ENCODE measurements around the gene UBLCP1.
"Not testable (repeated sequence)": the region's sequence is repeated elsewhere in the genome, so short reads cannot be mapped to it uniquely, and the experiment has no call there.

The UBLCP1 gene, protein sequence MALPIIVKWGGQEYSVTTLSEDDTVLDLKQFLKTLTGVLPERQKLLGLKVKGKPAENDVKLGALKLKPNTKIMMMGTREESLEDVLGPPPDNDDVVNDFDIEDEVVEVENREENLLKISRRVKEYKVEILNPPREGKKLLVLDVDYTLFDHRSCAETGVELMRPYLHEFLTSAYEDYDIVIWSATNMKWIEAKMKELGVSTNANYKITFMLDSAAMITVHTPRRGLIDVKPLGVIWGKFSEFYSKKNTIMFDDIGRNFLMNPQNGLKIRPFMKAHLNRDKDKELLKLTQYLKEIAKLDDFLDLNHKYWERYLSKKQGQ

DNA sequence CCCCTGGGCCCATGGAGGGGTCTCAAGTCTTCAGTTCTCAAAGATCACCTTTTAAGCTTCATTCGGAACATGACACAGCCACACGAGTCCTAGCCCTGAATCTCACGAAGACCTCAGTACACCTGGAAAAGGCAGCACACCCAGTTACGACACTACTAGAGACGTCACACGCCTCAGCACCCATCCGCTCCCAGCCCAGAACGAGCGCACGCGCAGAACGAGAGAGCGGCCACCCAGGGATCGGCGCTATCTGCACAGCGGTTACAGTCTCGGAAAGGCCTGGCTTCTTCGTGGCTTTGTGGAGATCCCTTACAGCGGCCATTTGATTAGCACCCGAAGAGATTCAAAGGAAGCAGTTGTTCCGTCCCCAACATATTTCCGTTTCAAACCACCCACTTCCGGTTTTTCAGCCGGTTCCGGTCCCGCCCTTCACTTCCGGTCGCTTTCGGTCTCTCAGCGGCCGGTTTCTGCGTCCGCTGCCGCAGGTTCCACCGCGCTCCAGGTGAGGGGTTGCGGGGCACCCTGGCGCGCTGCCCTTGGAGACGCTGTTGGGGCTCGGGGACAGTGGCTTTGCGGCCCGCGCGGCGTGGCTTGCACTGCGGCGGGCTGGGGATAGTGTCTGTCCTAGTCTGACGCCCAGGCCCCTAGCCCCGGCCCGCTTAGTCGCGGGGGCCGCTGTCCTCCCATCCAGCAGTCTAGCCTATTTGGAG, at the start of gene UBLCP1:
UBLCP1 (plus strand) TSS at position 432 of the 710 bp plus-strand sequence. CDS start 5,626 bp downstream, outside the sequence.
- peak; percentile 64 for DNase-seq

DNA sequence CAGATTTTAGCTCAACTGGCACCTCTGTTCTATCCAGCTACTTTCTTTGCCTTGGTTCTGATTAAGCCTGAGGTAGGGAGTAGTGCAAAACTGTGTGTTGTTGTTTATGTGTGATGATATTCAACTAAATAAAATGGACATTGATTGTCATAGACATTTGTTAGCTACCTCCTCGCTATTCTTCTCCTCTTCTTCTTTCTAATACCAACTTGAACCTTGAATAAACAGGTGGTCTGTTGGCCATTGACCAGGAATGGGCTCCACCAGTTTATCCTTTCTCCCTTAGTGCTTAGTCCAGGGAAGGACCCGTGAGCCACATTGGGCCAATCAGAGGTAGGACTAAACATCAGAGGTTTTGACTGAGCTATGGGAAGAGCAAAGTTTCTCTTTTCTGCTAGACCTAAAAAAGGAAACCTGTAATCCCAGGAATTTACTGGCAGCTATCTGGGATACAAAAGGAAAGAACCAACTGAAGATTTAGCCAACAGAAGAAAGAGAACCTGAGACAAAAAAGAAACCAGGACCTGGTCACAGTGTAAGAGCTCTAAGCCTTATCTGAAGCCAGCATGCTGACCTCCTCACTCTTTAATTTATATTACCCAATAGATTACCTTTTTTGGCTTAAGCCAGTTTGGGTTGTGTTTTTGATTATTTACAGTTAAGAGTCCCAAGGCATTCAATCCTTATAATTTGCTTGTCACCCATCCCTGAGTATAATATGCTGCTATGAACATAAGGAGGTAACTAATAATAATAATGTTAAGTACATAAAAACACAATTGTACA, 48.4 kb upstream of the UBLCP1 start:
- DNase-seq, result no peak

DNA sequence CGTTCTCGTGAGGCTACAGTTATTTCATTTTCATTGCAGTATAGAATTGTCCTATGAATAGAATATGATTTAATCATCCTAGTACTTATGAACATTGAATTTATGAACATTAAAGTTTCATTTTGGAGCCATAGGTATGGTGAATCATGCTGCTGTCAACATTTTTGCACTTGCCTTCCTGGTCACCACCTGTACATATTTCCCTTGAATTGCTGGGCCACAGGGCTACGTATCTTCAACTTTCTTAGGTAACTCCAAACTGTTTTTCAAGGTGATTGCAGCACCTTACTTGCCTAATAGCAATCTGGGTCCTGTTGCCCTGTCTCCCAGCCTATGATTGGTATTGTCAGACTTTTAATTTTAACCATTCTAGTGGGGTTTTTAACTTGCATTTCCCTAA, 47.2 kb upstream of the UBLCP1 start:
- DNase-seq, result no peak

GRCh38 chr5:159216454-159216853, 46.6 kb upstream of the UBLCP1 start:
- no peak for DNase-seq

GRCh38 chr5:159217236-159217635, 45.9 kb upstream of the UBLCP1 start:
- DNase-seq, result no peak

GRCh38 chr5:159218595-159219023, 44.5 kb upstream of the UBLCP1 start:
- DNase-seq, result no peak

DNA sequence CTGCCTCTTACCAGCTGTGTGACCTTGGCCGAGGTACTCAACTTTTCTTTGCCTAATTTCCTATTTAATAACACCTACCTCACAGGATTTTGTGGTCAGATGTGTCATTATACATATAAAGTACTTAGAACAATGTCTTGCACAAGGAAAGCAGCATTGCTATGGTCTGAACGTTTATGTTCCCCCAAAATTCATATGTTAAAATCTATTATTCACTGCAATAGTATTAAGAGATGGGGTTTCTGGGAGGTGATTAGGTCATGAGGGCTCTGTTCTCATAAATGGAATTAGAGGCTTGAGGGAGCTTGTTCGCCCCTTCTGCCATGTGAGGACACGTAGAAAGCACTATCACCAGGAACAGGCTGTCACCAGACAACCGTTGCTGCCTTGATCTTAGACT, 42.9 kb upstream of the UBLCP1 start:
- no peak for DNase-seq

- no peak for DNase-seq
Observed at GRCh38 chr5:159223469-159223868, 39.6 kb upstream of the UBLCP1 start.

GRCh38 chr5:159224471-159224870, 38.6 kb upstream of the UBLCP1 start:
- no peak for DNase-seq

GRCh38 chr5:159226451-159226850, 36.6 kb upstream of the UBLCP1 start:
- DNase-seq, result no peak

GRCh38 chr5:159227452-159227851, 35.6 kb upstream of the UBLCP1 start:
- no peak for DNase-seq

DNA sequence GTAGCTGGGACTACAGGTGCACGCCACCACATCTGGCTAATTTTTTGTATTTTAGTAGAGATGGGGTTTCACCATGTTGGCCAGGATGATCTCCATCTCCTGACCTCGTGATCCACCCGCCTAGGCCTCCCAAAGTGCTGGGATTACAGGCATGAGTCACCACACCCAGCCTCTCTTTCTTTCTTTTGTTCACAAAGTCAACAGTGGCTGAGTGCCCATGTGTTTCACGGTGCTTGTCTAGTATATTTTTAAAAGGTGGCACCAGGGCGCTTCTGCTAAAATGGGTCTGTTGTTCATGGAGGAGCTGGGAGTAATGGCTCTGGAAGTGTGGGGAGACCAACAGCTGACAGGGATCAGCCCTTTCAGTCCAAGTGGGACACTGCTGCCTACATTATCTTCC, 35.0 kb upstream of the UBLCP1 start:
- not testable (repeated sequence) for DNase-seq

DNA sequence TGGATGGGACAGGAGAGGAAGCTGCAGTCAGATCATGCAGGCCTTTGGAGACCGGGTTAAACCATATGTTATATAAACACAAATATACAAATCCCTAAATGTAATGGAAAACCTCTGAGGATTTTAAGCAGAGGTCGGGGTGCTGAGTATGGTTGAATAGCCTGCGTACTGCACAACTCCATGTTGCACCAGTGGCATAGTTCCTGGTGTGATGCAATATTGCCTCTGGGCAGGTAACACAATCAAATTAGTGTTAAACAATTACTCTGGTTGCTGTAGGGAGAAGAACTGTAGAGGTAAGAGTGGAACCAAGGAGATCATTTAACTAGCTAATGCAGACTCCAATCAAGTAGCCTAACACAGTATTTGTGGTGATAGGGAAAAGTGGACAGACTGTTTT, 32.4 kb upstream of the UBLCP1 start:
- DNase-seq, result no peak

GRCh38 chr5:159231167-159231566, 31.9 kb upstream of the UBLCP1 start:
- DNase-seq, result no peak

DNA sequence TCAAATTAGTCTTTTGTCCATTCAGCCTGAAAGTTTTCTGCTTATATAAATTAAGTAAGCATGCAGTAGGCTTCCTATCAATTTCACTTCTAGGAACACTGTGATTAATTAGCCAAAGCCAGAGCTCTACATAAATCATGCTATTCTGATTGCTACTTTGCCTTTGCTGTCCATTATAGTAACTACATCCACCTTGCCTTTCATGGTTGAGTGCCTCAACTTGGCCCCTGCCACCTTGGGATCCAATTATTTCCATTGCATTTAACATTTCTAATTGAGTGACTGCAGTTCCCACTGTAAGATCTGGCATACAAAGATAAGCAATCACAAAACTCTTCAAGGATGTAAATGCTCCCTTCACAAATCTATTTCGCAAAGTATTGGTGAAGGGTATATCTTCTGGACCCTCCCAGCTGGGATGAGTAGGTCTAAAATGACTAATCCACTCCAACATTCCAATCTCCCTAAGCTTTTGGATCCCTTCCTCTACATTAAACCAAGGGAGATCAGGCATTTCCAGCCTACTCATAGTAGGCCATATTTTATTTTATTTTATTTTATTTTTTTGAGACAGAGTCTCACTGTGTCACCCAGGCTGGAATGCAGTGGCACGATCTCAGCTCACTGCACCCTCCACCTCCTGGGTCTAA, 27.1 kb upstream of the UBLCP1 start:
- DNase-seq, result not testable (repeated sequence)

- DNase-seq, result no peak
Observed at GRCh38 chr5:159240301-159240870, 22.7 kb upstream of the UBLCP1 start.

DNA sequence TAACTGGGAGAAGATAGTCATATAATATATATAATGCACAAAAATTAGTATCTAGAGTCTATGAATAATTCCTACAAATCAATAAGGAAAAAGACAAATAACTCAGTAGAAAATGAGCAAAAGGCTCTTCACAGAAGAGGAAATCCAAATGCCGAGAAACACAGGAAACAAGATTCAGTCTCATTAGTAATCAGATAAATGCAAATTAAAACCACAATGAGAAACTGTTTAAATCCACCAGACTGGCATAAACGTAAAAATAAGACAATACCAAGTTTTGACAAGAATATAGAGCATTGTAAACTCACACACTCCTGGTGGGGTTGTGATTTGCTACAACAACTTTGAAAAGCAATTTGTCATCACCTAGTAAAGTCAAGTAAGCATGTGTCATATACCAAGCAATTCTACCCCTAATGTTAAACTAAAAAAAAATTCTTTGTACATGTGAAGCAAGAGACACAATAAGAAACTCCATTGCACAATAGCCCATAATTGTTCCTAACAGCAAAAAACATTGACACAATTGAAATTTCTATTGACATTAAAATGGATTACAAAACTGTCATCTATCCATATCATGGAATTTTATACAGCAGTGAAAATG, 21.0 kb upstream of the UBLCP1 start:
- no peak for DNase-seq

GRCh38 chr5:159242656-159243055, 20.4 kb upstream of the UBLCP1 start:
- DNase-seq, result no peak

GRCh38 chr5:159243385-159243784, 19.7 kb upstream of the UBLCP1 start:
- DNase-seq, result no peak

- no peak for DNase-seq
Observed at GRCh38 chr5:159244163-159244562, 18.9 kb upstream of the UBLCP1 start.

- DNase-seq, result no peak
Observed at GRCh38 chr5:159244890-159245289, 18.2 kb upstream of the UBLCP1 start.

GRCh38 chr5:159249158-159249557, 13.9 kb upstream of the UBLCP1 start:
- DNase-seq, result no peak
